ENCODE data around the gene CDH12.

Gene CDH12

DNA sequence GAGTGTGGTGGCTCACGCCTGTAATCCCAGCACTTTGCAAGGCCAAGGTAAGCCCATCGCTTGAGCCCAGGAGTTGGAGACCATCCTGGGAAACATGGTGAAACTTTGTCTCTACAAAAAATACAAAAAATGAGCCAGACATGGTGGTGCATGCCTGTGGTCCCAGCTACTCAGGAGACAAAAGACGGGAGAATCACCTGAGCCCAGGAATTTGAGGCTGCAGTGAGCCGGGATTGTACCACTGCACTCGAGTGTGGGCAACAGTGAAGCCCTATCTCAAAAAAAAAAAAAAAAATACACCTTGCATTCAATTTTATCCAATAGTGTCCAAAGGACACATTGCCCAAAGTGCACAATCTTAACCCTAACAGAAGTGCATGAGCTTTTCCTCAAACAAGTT is 372.8 kb downstream of the CDH12 start:
- no peak for DNase-seq
- TF ChIP-seq, protein P1, sequence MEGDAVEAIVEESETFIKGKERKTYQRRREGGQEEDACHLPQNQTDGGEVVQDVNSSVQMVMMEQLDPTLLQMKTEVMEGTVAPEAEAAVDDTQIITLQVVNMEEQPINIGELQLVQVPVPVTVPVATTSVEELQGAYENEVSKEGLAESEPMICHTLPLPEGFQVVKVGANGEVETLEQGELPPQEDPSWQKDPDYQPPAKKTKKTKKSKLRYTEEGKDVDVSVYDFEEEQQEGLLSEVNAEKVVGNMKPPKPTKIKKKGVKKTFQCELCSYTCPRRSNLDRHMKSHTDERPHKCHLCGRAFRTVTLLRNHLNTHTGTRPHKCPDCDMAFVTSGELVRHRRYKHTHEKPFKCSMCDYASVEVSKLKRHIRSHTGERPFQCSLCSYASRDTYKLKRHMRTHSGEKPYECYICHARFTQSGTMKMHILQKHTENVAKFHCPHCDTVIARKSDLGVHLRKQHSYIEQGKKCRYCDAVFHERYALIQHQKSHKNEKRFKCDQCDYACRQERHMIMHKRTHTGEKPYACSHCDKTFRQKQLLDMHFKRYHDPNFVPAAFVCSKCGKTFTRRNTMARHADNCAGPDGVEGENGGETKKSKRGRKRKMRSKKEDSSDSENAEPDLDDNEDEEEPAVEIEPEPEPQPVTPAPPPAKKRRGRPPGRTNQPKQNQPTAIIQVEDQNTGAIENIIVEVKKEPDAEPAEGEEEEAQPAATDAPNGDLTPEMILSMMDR (IDR thresholded peaks at IDR 0.05): no peak
- intact Hi-C loops (cut with DNase I; ENCODE audit: low total_unique reads): no loop called here
- Histone ChIP-seq H3K27me3 (no peaks in the 10 kb centered on the region), H3K4me1 (no peaks in the 10 kb centered on the region), H3K4me3 (no peak overlapping the region), H3K9me3 (no peaks in the 10 kb centered on the region), H3K36me3 (no peaks in the 10 kb centered on the region), H3K27ac (no peak overlapping the region)

DNA sequence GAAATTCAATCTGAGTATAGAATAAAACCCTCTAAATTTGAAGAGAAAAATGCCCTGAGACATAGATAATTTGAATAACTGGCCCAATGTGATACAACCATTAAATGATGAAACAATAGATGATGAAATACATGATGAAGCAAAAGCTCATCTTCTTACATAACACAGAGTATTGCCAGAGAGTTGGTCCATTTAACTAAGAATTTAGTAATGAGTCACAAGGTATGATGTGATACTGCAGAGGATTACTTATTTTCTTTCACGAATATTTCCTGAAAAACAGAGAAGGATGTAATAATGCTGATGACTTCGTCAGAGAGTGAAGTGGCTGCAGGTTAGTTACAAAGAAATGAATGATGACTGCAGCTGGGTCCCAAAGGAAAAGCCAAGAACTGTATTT is 379.3 kb downstream of the CDH12 start:
- TF ChIP-seq, protein P1 (IDR thresholded peaks at IDR 0.05): no peak
- Histone ChIP-seq H3K27me3 (no peaks in the 10 kb centered on the region), H3K36me3 (no peaks in the 10 kb centered on the region), H3K4me3 (no peak overlapping the region), H3K9me3 (no peaks in the 10 kb centered on the region), H3K4me1 (no peaks in the 10 kb centered on the region), H3K27ac (no peak overlapping the region)
- DNase-seq: no peak
- intact Hi-C loops (cut with DNase I; ENCODE audit: low total_unique reads): no loop called here

DNA sequence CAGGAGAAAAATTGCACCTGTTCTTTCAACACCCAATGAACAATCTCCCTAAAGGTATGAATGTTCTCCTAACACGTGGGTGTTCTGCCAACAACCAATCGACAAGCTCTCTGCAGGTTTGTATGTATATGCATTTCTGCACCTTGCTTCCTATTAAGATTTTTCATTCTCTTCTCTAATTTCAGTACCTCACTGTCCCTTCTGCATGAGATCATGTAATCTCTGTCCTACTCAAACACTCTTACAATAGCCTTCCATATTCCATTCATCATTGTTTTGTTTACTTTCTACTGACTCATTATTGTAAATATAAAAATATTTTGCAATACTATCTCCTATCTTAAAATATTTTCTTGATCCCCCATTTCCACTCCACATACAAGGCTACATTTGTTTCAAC is 382.0 kb downstream of the CDH12 start:
- TF ChIP-seq, protein P1 (IDR thresholded peaks at IDR 0.05): no peak
- no peak for DNase-seq
- Histone ChIP-seq H3K9me3 (no peaks in the 10 kb centered on the region), H3K36me3 (no peaks in the 10 kb centered on the region), H3K27me3 (no peaks in the 10 kb centered on the region), H3K4me3 (no peak overlapping the region), H3K27ac (no peak overlapping the region), H3K4me1 (no peaks in the 10 kb centered on the region)
- intact Hi-C loops (cut with DNase I; ENCODE audit: low total_unique reads): no loop called here

DNA sequence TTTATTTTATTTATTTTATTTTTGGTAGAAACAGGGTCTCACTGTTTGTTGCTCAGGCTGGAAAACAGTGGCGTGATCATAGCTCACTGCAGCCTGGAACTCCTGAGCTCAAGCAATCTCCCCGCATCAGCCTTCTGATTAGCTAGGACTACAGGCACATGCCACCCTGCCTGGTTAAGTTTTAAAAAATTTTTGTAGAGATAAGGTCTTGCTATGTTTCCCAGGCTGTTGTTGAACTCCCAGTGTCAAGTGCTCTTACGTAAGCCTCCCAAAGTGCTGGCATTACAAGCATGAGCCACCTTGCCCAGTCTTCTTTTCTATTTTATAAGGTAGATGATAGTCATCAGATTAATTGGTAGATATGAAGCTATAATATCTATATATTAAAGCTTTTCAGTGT is 382.7 kb downstream of the CDH12 start:
- TF ChIP-seq, protein P1 (IDR thresholded peaks at IDR 0.05): no peak
- no peak for DNase-seq
- H3K9me3 ChIP-seq: no peaks in the 10 kb centered on the region
- H3K4me3 ChIP-seq: no peak overlapping the region
- no peaks in the 10 kb centered on the region for H3K36me3 ChIP-seq
- intact Hi-C loops (cut with DNase I; ENCODE audit: low total_unique reads): no loop called here
- H3K27ac ChIP-seq: no peak overlapping the region
- H3K27me3 ChIP-seq: no peaks in the 10 kb centered on the region
- no peaks in the 10 kb centered on the region for H3K4me1 ChIP-seq

DNA sequence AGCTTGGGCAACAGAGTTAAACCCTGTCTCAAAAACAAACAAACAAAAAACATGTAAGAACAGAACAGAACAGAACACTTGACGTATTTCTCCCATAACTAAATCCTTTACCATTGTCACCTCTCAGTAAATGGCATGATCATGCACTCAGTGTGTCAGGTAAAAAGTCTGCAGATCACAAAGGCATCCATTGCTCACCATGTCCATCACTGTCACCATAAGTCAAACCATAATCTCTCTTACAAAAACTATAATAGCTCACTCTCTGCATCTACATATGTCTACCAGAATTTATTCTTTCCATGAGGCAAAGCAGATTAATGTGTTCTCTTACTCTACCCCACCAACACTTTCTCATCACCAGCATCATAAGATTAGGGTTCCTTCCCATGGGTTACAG is 387.5 kb downstream of the CDH12 start:
- H3K36me3 ChIP-seq: no peaks in the 10 kb centered on the region
- no peak for DNase-seq
- H3K27me3 ChIP-seq: no peaks in the 10 kb centered on the region
- TF ChIP-seq, protein P1 (IDR thresholded peaks at IDR 0.05): no peak
- H3K4me1 ChIP-seq: no peaks in the 10 kb centered on the region
- no peak overlapping the region for H3K4me3 ChIP-seq
- H3K9me3 ChIP-seq: no peaks in the 10 kb centered on the region
- intact Hi-C loops (cut with DNase I; ENCODE audit: low total_unique reads): no loop called here
- no peak overlapping the region for H3K27ac ChIP-seq

DNA sequence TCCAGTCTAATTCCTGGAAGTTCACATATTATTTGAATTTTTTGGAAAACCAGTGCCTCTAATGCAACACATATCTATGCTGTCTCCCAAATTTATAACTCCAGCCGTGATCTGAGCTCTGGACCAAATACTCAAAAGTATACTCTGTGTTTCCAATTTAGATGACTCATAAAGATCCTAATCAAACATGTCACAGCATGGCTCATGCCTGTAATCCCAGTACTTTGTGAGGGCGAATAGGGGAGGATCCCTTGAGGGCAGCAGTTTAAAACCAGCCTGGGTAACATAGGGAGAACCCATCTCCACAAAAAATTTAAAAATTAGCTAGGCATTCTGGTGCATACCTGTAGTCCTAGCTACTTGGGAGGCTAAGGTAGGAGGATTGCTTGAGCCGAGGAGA is 388.0 kb downstream of the CDH12 start:
- H3K36me3 ChIP-seq: no peaks in the 10 kb centered on the region
- no peak for DNase-seq
- intact Hi-C loops (cut with DNase I; ENCODE audit: low total_unique reads): no loop called here

More for the DNA sequence above, 388.0 kb downstream of the CDH12 start:
- Histone ChIP-seq H3K4me1 (no peaks in the 10 kb centered on the region), H3K9me3 (no peaks in the 10 kb centered on the region), H3K27ac (no peak overlapping the region), H3K4me3 (no peak overlapping the region), H3K27me3 (no peaks in the 10 kb centered on the region)
- TF ChIP-seq, protein P1 (IDR thresholded peaks at IDR 0.05): no peak

Measured in tibial artery (tissue), 4 donors.